ENCODE results near the gene PKLR. TPM values are rescaled to one million over a fixed set of nuclear protein-coding genes. Genes with fewer than 3 reads are reported as not detected.

Gene PKLR
- total and polyA plus RNA-seq, 8 donors = 0.07 to 0.21 (median 0.14) TPM; not detected in 4

- Histone ChIP-seq H3K36me3 (peaks cover 0 to 33% of the 10 kb centered on the region in 2 donors), H3K4me3 (peak overlapping the region; percentile 68 to 94), H3K27me3 (no peaks in the 10 kb centered on the region), H3K9me3 (no peaks in the 10 kb centered on the region), H3K4me1 (peaks cover 11 to 58% of the 10 kb centered on the region in 2 donors), H3K27ac (peak overlapping the region; percentile 92 to 97)
- intact Hi-C loops (cut with DNase I) = loop anchor here in 1 of 2 donors (5.0 kb wide), 1 partner anchor 45 kb away; the partner anchor contains the start of gene HCN3
- no peak for TF ChIP-seq CTCF (IDR thresholded peaks at IDR 0.05)
- no peak for DNase-seq
- no peak for ATAC-seq
Observed at GRCh38 chr1:155321639-155322503, 20.6 kb upstream of the PKLR start.

- DNase-seq = peak; percentile 67 to 93 (median 82)
- peak; percentile 8 for ATAC-seq
- Histone ChIP-seq H3K27ac (peak within 1 kb of the TSS; percentile 3 to 97), H3K36me3 (peaks cover 0 to 36% of the 10 kb centered on the region in 2 donors), H3K9me3 (no peaks in the 10 kb centered on the region), H3K4me1 (peaks cover 11 to 57% of the 10 kb centered on the region in 2 donors), H3K27me3 (no peaks in the 10 kb centered on the region), H3K4me3 (peak within 1 kb of the TSS; percentile 36 to 68)
- intact Hi-C loops (cut with DNase I) = loop anchor here in 1 of 2 donors (5.0 kb wide), 1 partner anchor 44 kb away; the partner anchor contains the start of gene HCN3
- no peak for TF ChIP-seq CTCF (IDR thresholded peaks at IDR 0.05)
Observed at GRCh38 chr1:155320661-155321617, 19.7 kb upstream of the PKLR start, which contains the start of gene RUSC1. RUSC1 (plus strand) TSS chr1:155320894; CDS start chr1:155321774, 880 bp downstream.

- peaks cover 0 to 43% of the 10 kb centered on the region in 2 donors for H3K36me3 ChIP-seq
- ATAC-seq (no peak), DNase-seq (no peak)
- no peaks in the 10 kb centered on the region for H3K9me3 ChIP-seq
- no peak for TF ChIP-seq CTCF (IDR thresholded peaks at IDR 0.05)
- intact Hi-C loops (cut with DNase I) = loop anchor here in 1 of 2 donors (5.0 kb wide), 1 partner anchor 43 kb away; the partner anchor contains the start of gene HCN3
- no peaks in the 10 kb centered on the region for H3K27me3 ChIP-seq
- peak overlapping the region; percentile 36 to 68 for H3K4me3 ChIP-seq
- peaks cover 8 to 50% of the 10 kb centered on the region in 2 donors for H3K4me1 ChIP-seq
- H3K27ac ChIP-seq = peak overlapping the region; percentile 3 to 97
Observed at GRCh38 chr1:155320252-155320651, 19.0 kb upstream of the PKLR start.

GRCh38 chr1:155319536-155319935 lies 18.3 kb upstream of the PKLR start:
- Histone ChIP-seq H3K27me3 (no peaks in the 10 kb centered on the region), H3K4me3 (no peak overlapping the region), H3K9me3 (no peaks in the 10 kb centered on the region), H3K27ac (no peak overlapping the region), H3K36me3 (peaks cover 0 to 50% of the 10 kb centered on the region in 2 donors), H3K4me1 (peaks cover 6 to 44% of the 10 kb centered on the region in 2 donors)
- TF ChIP-seq CTCF (IDR thresholded peaks at IDR 0.05) = no peak
- intact Hi-C loops (cut with DNase I) = no loop called here
- DNase-seq (no peak), ATAC-seq (no peak)
